Liver (tissue), 9 donors: Measurements from ENCODE around the gene COL9A3. TPM values are rescaled to one million over a fixed set of nuclear protein-coding genes. Genes with fewer than 3 reads are reported as not detected.

Source experiments
- DNase-seq: peaks from one replicate; pipeline ENCODE4 v3.0.0-alpha.2; 2017; ENCODE audit warnings: low spot score
- H3K27ac ChIP-seq, 2 donors: one replicate each; pipeline ENCODE4 v1.7.0; 2013; ENCODE audit warnings: inconsistent platforms in 2 of 2, low read length in 2 of 2, control low read depth in 1 of 2, low read depth in 1 of 2, mild to moderate bottlenecking in 1 of 2
- H3K27me3 ChIP-seq, 4 donors: one replicate each; pipeline versions ENCODE4 v1.6.1 to v1.7.0; 2013; ENCODE audit warnings: low read length in 3 of 4, inconsistent platforms in 1 of 4, mild to moderate bottlenecking in 1 of 4, moderate library complexity in 1 of 4; ENCODE audit not compliant: control insufficient read depth in 4 of 4, insufficient read depth in 4 of 4
- H3K36me3 ChIP-seq, 4 donors: one replicate each; pipeline versions ENCODE4 v1.6.1 to v1.7.0; 2013; ENCODE audit warnings: low read length in 3 of 4, mild to moderate bottlenecking in 3 of 4, low read depth in 1 of 4, moderate library complexity in 1 of 4; ENCODE audit not compliant: control insufficient read depth in 4 of 4, insufficient read depth in 3 of 4
- H3K4me1 ChIP-seq, 4 donors: one replicate each; pipeline versions ENCODE4 v1.6.1 to v1.7.0; 2013; ENCODE audit warnings: low read length in 3 of 4, mild to moderate bottlenecking in 3 of 4, moderate library complexity in 1 of 4; ENCODE audit not compliant: control insufficient read depth in 4 of 4, insufficient read depth in 4 of 4
- H3K4me3 ChIP-seq, 3 donors: one replicate each; pipeline versions ENCODE4 v1.6.1 to v1.7.0; 2013; ENCODE audit warnings: low read length in 3 of 3, control low read depth in 1 of 3, low read depth in 1 of 3, mild to moderate bottlenecking in 1 of 3
- H3K9ac ChIP-seq, 2 donors: one replicate each; pipeline ENCODE4 v1.7.0; 2013; ENCODE audit warnings: low read length in 2 of 2, mild to moderate bottlenecking in 2 of 2, moderate library complexity in 2 of 2, control low read depth in 1 of 2, low read depth in 1 of 2
- H3K9me3 ChIP-seq, 4 donors: one replicate each; pipeline versions ENCODE4 v1.6.1 to v1.7.0; 2013; ENCODE audit warnings: low read length in 3 of 4; ENCODE audit not compliant: control insufficient read depth in 4 of 4
- ATF3 ChIP-seq: IDR thresholded peaks from 2 replicates; pipeline ENCODE4 v1.6.1; 2016; ENCODE audit warnings: antibody characterized with exemption
- CTCF ChIP-seq: fragments of 150-350 bp; IDR thresholded peaks from 2 replicates; pipeline ENCODE4 v1.5.1; 2017; ENCODE audit warnings: improper control_type of control experiment, low read depth, low read length; ENCODE audit not compliant: missing input control
- EGR1 ChIP-seq, 2 donors: IDR thresholded peaks; 2 replicates each; pipeline ENCODE4 v1.6.1; 2016 to 2018; ENCODE audit warnings: antibody characterized with exemption in 2 of 2, low read depth in 2 of 2
- FOXA1 ChIP-seq: IDR thresholded peaks from 2 replicates; pipeline ENCODE4 v1.6.1; 2016; ENCODE audit warnings: antibody characterized with exemption
- FOXA2 ChIP-seq: IDR thresholded peaks from 2 replicates; pipeline ENCODE4 v1.6.1; 2016; ENCODE audit warnings: antibody characterized with exemption
- GABPA ChIP-seq, 2 donors: IDR thresholded peaks in 1 of 2; conservative IDR thresholded peaks in 1 of 2; 2 replicates each; pipeline ENCODE4 v1.6.1; 2016; ENCODE audit warnings: antibody characterized with exemption in 2 of 2, mild to moderate bottlenecking in 1 of 2, moderate library complexity in 1 of 2
- HNF4A ChIP-seq, 2 donors: conservative IDR thresholded peaks; 2 replicates each; pipeline ENCODE4 v1.6.1; 2016; ENCODE audit warnings: antibody characterized with exemption in 2 of 2, mild to moderate bottlenecking in 2 of 2
- HNF4G ChIP-seq: IDR thresholded peaks from 2 replicates; pipeline ENCODE4 v1.6.1; 2016; ENCODE audit warnings: antibody characterized with exemption
- JUND ChIP-seq, 2 donors: IDR thresholded peaks; 2 replicates each; pipeline ENCODE4 v1.6.1; 2016; ENCODE audit warnings: antibody characterized with exemption in 2 of 2
- MAX ChIP-seq: IDR thresholded peaks from 2 replicates; pipeline ENCODE4 v1.6.1; 2016; ENCODE audit warnings: antibody characterized with exemption
- NR2F2 ChIP-seq: IDR thresholded peaks from 2 replicates; pipeline ENCODE4 v1.6.1; 2016; ENCODE audit warnings: antibody characterized with exemption
- REST ChIP-seq: IDR thresholded peaks from 2 replicates; pipeline ENCODE4 v1.6.1; 2016; ENCODE audit warnings: antibody characterized with exemption, mild to moderate bottlenecking
- RXRA ChIP-seq, 2 donors: IDR thresholded peaks; 2 replicates each; pipeline ENCODE4 v1.6.1; 2017 to 2018; ENCODE audit warnings: antibody characterized with exemption in 2 of 2, mild to moderate bottlenecking in 1 of 2
- SP1 ChIP-seq: IDR thresholded peaks from 2 replicates; pipeline ENCODE4 v1.6.1; 2018; ENCODE audit warnings: antibody characterized with exemption, mild to moderate bottlenecking
- TAF1 ChIP-seq: conservative IDR thresholded peaks from 2 replicates; pipeline ENCODE4 v1.6.1; 2016; ENCODE audit warnings: antibody characterized with exemption, mild to moderate bottlenecking
- YY1 ChIP-seq: IDR thresholded peaks from 2 replicates; pipeline ENCODE4 v1.6.1; 2016; ENCODE audit warnings: antibody characterized with exemption, mild to moderate bottlenecking
- ZBTB33 ChIP-seq: IDR thresholded peaks from 2 replicates; pipeline ENCODE4 v1.6.1; 2016; ENCODE audit warnings: antibody characterized with exemption
- WGBS: extraction: QIAGEN DNeasy Blood & Tissue Kit; methylation state at CpG from one replicate; pipeline ENCODE4 v1.1.7; 2013; 5-methylcytosine and 5-hydroxymethylcytosine counted together
- polyA plus RNA-seq, 2 donors: library from polyadenylated mRNA; stranded (reverse) in 1 of 2; unstranded in 1 of 2; fragments of 200-250 nt in 1 of 2; fragments of >200 nt in 1 of 2; fragmentation: Nextera tagmentation in 1 of 2; extraction: Ambion mirVana in 1 of 2; gene quantifications; one replicate each; pipeline versions ENCODE4 v1.2.1 to v1.2.3, GENCODE V29; 2013 to 2015
- total RNA-seq, 2 donors: library from RNA; depleted of rRNA; stranded (reverse); fragments of >200 nt; gene quantifications; one replicate each; pipeline ENCODE4 v1.2.3, GENCODE V29; 2014
- donor health status: healthy.
- donor health status: healthy.
- donor health status: healthy.
- donor health status: healthy.
- donor health status: healthy.

COL9A3 gene
- total and polyA plus RNA-seq, 4 donors = 0.92 to 2.0 (median 1.1) TPM

GRCh38 chr20:62821726-62822210 is 4.9 kb downstream of the COL9A3 start:
- Histone ChIP-seq H3K27ac (no peak overlapping the region), H3K36me3 (no peaks in the 10 kb centered on the region), H3K4me1 (peaks cover 3 to 17% (median 7%) of the 10 kb centered on the region in 4 donors), H3K9ac (no peak overlapping the region), H3K4me3 (no peak overlapping the region), H3K27me3 (peaks cover 0 to 4% (median 0%) of the 10 kb centered on the region in 4 donors), H3K9me3 (no peaks in the 10 kb centered on the region)
- no peak for DNase-seq
- no peak for TF ChIP-seq FOXA1
- no peak for TF ChIP-seq RXRA (IDR thresholded peaks at IDR 0.05)
- TF ChIP-seq GABPA (IDR thresholded peaks at IDR 0.05 in 1 of 2, conservative IDR thresholded peaks at IDR 0.05 in 1 of 2) = no peak
- WGBS = 88% methylated on average over 12 of the region's 12 CpGs

- no peaks in the 10 kb centered on the region for H3K9me3 ChIP-seq
- peaks cover 2 to 17% (median 7%) of the 10 kb centered on the region in 4 donors for H3K4me1 ChIP-seq
- H3K27ac ChIP-seq = no peak overlapping the region
- H3K4me3 ChIP-seq = no peak overlapping the region
- TF ChIP-seq FOXA1 = no peak
- no peak for TF ChIP-seq FOXA2
- TF ChIP-seq ATF3 = no peak
- no peak for TF ChIP-seq GABPA (IDR thresholded peaks at IDR 0.05 in 1 of 2, conservative IDR thresholded peaks at IDR 0.05 in 1 of 2)
- TF ChIP-seq SP1 = no peak
- no peak for TF ChIP-seq NR2F2
- TF ChIP-seq ZBTB33 = no peak
- no peak for TF ChIP-seq REST
- TF ChIP-seq JUND (IDR thresholded peaks at IDR 0.05) = no peak
- TF ChIP-seq HNF4A (conservative IDR thresholded peaks at IDR 0.05) = no peak
- TF ChIP-seq TAF1 = no peak
- no peak for TF ChIP-seq YY1
- TF ChIP-seq HNF4G = no peak
- TF ChIP-seq MAX = no peak
- no peak for TF ChIP-seq CTCF
- no peak for TF ChIP-seq RXRA (IDR thresholded peaks at IDR 0.05)
- TF ChIP-seq EGR1 (IDR thresholded peaks at IDR 0.05; ENCODE audit: low read depth in 2 of 2) = no peak
- no peak for DNase-seq
- H3K36me3 ChIP-seq = no peaks in the 10 kb centered on the region
- WGBS = 79% methylated on average over 7 of the region's 7 CpGs
- peaks cover 0 to 4% (median 0%) of the 10 kb centered on the region in 4 donors for H3K27me3 ChIP-seq
- no peak overlapping the region for H3K9ac ChIP-seq
Measured at GRCh38 chr20:62822239-62822787, 5.5 kb downstream of the COL9A3 start.
